Omental fat pad (tissue), 4 donors: Measurements from ENCODE around the gene LRWD1. TPM values are rescaled to one million over a fixed set of nuclear protein-coding genes. Genes with fewer than 3 reads are reported as not detected.

ENCODE experiments used
- ATAC-seq: fragments of 150-250 bp; one replicate; pipeline ENCODE4 v1.9.1; 2016; ENCODE audit warnings: mild to moderate bottlenecking, moderate library complexity; ENCODE audit not compliant: low FRiP score
- DNase-seq: peaks from one replicate; pipeline ENCODE4 v3.0.0-alpha.2; 2019; ENCODE audit warnings: low spot score
- total RNA-seq, 4 donors: library from RNA; depleted of rRNA; stranded (reverse); fragments of >200 nt; gene quantifications; one replicate each; pipeline ENCODE4 v1.1.0, GENCODE V29; 2016
- TF ChIP-seq, protein P1 (sequence below), 3 donors: fragments of 450-650 bp; IDR thresholded peaks; one replicate each; pipeline ENCODE4 v1.5.1; 2016 to 2017; ENCODE audit warnings: antibody characterized with exemption in 3 of 3, mild to moderate bottlenecking in 3 of 3, moderate library complexity in 2 of 3

The LRWD1 gene
- total RNA-seq, 4 donors from 2014 or later: 9.8 to 19.3 (median 11.4) TPM

DNA sequence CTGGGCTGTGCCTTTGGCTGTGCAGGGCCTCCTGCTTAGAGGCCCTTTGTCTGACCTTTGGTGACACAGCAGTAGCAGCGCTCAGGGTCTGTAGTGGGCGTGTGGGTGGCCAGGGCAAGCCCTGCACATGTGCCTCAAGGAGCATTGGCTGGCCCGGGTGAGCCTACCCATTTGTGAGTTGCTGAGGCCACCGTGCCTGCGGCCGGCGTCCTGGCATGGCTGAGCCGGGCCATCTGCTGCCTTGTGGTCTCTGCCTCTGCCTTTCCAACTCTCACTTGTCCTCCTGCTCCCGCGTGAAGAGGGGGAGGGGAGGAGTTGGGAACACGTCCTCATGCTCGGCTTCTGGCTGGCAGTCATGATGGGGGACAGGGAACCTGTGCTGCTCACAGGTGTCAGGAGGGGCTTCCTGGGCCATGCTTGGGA, 40.6 kb upstream of the LRWD1 start:
- TF ChIP-seq, protein P1, sequence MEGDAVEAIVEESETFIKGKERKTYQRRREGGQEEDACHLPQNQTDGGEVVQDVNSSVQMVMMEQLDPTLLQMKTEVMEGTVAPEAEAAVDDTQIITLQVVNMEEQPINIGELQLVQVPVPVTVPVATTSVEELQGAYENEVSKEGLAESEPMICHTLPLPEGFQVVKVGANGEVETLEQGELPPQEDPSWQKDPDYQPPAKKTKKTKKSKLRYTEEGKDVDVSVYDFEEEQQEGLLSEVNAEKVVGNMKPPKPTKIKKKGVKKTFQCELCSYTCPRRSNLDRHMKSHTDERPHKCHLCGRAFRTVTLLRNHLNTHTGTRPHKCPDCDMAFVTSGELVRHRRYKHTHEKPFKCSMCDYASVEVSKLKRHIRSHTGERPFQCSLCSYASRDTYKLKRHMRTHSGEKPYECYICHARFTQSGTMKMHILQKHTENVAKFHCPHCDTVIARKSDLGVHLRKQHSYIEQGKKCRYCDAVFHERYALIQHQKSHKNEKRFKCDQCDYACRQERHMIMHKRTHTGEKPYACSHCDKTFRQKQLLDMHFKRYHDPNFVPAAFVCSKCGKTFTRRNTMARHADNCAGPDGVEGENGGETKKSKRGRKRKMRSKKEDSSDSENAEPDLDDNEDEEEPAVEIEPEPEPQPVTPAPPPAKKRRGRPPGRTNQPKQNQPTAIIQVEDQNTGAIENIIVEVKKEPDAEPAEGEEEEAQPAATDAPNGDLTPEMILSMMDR (IDR thresholded peaks at IDR 0.05): no peak
- DNase-seq (no peak), ATAC-seq (no peak)

DNA sequence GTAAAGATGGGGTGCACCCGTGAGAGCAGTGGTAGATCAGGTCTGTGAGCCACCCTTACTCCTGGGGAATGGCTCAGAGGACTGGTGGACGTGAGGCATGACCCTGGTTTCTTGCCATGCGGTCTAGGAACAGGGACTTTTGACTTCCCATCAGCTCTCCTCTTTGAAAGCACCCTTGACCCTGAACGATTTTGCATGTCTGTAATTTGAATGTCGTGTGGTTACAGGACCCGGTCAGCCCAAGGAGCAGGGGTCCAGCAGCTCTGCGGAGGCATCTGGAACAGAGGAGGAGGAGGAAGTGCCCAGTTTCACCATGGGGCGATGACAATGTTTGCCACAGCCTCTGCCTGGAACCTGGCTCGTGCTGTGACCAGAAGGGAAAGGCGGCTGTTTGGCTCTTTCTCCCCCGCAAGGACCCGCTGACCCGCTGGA, 40.0 kb upstream of the LRWD1 start:
- DNase-seq: no peak
- TF ChIP-seq, protein P1 (IDR thresholded peaks at IDR 0.05): no peak
- ATAC-seq: no peak

DNA sequence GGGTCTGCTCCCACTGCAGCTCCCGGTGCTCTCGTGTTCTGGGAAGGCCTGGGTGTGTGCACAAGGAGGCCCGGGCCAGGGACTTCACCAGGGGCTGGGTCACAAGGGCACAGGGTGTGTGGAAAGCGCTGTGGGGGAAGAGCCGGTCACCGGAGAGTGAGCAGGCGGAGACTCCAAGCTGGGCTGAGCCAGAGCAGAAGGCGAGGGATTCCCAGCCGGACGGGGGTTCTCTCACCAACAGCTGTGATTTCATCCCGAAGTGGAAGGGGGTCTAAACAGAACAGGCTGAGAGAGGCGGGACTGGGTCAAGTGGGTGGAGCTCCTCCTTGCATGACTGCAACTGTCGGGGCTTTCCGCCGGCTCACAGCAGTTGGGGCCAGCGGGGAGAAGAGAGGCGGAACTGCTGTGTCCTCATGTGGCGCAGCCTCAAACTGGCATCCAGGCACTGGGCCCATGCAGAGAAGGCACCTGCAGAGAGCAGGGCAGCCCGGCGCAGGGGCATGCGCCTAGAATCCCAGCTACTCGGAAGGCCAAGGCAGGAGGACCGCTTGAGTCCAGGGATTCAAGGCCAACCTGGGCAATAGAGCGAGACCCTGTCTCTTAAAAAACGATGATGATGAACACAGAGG, 39.0 kb upstream of the LRWD1 start:
- peak; percentile 23 for ATAC-seq
- TF ChIP-seq, protein P1 (IDR thresholded peaks at IDR 0.05): no peak
- DNase-seq: no peak

DNA sequence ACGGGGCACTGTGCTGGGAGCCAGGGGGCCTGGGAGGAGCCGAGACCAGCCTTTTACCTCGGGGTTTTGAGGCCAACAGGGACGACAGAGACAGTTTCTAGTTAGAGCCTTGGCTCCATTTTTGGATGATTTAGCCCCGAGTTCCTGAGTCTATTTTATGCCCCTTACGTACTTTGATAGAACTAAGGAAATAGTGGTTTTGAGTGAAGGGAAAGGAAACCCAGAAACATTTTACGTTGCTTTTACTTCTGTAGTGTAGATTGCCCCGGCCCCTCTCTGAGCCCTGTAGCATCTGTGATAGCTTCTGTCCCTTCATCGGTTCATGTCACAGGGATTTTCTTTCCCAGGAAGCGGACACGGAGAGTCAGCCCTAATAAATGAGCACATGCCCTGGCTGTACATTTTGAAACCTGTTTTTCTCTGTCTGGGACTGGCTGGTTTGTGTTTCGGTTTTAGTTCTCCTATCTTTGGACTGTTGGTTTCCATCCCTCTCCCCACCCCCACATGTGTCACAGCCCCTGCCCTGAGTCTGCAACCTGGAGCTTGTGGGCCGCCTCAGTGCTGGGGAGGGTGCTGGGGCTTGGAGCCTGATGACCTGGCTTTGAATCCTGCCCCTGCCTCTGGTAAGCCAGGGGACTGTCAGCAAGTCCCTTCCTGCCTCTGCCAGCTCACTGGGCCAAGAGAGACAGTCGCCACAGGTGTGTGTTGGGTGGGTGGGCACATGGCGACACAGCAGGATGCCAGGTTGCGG, 38.3 kb upstream of the LRWD1 start:
- no peak for ATAC-seq

DNA sequence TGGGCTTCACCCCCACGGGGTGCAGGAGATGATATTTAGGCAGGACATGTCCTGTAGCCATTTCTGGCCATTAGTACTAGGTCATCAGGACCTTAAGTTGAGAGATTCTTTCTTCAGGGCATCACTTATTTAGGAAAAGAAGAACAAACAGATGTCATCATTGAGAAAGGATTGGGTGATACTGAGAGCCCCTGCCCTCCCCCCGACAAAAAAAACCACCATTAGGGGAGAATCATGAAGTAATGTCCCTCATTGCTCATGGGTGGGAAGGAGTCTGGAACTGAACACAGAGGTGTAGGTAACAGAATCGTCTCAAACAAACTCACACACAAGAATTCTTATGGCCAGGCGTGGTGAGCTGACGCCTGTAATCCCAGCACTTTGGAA, 37.8 kb upstream of the LRWD1 start:
- ATAC-seq: no peak
- TF ChIP-seq, protein P1 (IDR thresholded peaks at IDR 0.05): no peak
- no peak for DNase-seq

More for the DNA sequence above, 38.3 kb upstream of the LRWD1 start:
- TF ChIP-seq, protein P1 (IDR thresholded peaks at IDR 0.05): no peak
- DNase-seq: no peak

DNA sequence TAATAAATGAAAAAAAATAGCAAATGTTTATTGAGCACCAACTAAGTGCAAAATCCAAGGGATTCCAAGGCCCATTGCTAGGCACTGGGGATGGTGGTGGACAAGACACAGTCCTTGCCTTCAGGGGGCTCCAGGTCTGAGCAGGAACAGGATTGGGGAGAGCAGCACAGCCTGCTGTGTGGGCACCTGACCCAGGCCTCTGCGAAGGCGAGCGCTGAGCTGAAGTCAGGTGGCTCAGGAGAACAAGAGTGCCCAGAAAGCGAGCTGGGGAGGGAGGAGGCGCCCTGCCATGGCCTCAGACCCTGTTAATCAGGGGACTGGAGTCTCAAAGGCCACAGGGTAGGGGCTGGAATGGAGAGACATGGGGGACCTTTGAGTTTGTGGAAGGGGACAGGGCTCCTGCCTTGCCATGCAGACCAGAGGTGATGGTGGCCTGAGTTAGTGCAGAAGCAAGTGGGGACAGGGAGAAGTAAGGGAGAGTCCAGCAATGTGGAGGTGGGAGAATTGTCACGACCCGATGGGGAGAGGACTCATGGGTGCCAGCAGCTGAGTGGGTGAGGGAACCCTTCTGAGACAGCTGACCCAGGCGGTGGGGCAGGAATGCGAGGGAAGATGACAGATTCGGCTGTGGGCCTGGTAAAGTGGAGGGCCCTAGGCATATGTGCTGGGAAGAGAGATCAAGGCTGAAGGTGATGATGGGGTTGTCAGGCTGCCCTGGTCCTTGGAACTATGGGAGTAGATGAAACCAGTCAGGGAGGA, 35.5 kb upstream of the LRWD1 start:
- TF ChIP-seq, protein P1 (IDR thresholded peaks at IDR 0.05): no peak
- DNase-seq (no peak), ATAC-seq (no peak)
